OCI-LY7 (cell line): ENCODE data around the gene SECISBP2. TPM values are rescaled to one million over a fixed set of nuclear protein-coding genes. Genes with fewer than 3 reads are reported as not detected.

Experiments
- BruUV-seq: library from RNA; stranded (reverse); fragments of 400-500 nt; replicated peaks from 2 replicates; lab custom pipeline; 2021; lab: Mats Ljungman, UMichigan
- CTCF ChIA-PET: fragments of 300-600 bp; sonication (Branson Sonifier 250); formaldehyde crosslinking; loops from one replicate; lab custom pipeline; 2022; ENCODE audit warnings: antibody characterized with exemption; ENCODE audit not compliant: unreplicated experiment; lab: Charles Lee
- POLR2A ChIA-PET: fragments of 300-600 bp; sonication (Branson Sonifier 250); formaldehyde crosslinking; loops from one replicate; lab custom pipeline; 2022; ENCODE audit warnings: antibody characterized with exemption; lab: Charles Lee
- DNase-seq: peaks from one replicate; pipeline ENCODE4 v3.0.0-alpha.2; 2015; ENCODE audit warnings: low spot score
- H2AFZ ChIP-seq: fragments of 200-600 bp; sonication (generic), shearing (Covaris generic); 2 replicates; pipeline ENCODE4 v1.6.1; 2014; ENCODE audit warnings: mild to moderate bottlenecking, antibody characterized with exemption, low read length, moderate library complexity
- H3K27ac ChIP-seq: fragments of 200-600 bp; sonication (generic); 2 replicates; pipeline ENCODE4 v1.5.1; 2014; ENCODE audit warnings: mixed run types, low read depth, mild to moderate bottlenecking, moderate library complexity, low read length, inconsistent platforms; ENCODE audit not compliant: poor library complexity, severe bottlenecking
- H3K36me3 ChIP-seq: fragments of 200-600 bp; sonication (generic); 2 replicates; pipeline ENCODE4 v1.6.1; 2014; ENCODE audit warnings: mild to moderate bottlenecking, antibody characterized with exemption, low read length, moderate library complexity, mixed read lengths; ENCODE audit not compliant: insufficient read depth
- H3K4me1 ChIP-seq: fragments of 200-600 bp; sonication (generic); 2 replicates; pipeline ENCODE4 v1.5.1; 2014; ENCODE audit warnings: mild to moderate bottlenecking, low read length; ENCODE audit not compliant: insufficient read depth, poor library complexity, severe bottlenecking
- H3K4me2 ChIP-seq: fragments of 200-600 bp; sonication (generic); 2 replicates; pipeline ENCODE4 v1.6.1; 2014; ENCODE audit warnings: mild to moderate bottlenecking, low read length
- H3K4me3 ChIP-seq: fragments of 200-600 bp; sonication (generic); 2 replicates; pipeline ENCODE4 v1.5.1; 2014; ENCODE audit warnings: mild to moderate bottlenecking, low read depth, low read length; ENCODE audit not compliant: poor library complexity, severe bottlenecking
- H3K79me2 ChIP-seq: fragments of 200-600 bp; sonication (generic); 2 replicates; pipeline ENCODE4 v1.6.1; 2016; ENCODE audit warnings: low read depth, mild to moderate bottlenecking, low read length, moderate library complexity, mixed read lengths; ENCODE audit not compliant: insufficient read depth
- H3K9me2 ChIP-seq: fragments of 200-600 bp; sonication (generic); 2 replicates; pipeline ENCODE4 v1.6.1; 2016; ENCODE audit warnings: mild to moderate bottlenecking, low read length, mixed read lengths; ENCODE audit not compliant: insufficient read depth
- H3K9me3 ChIP-seq: fragments of 200-600 bp; sonication (generic); 2 replicates; pipeline ENCODE4 v1.6.1; 2014; ENCODE audit warnings: mild to moderate bottlenecking, mixed run types, low read length, mixed read lengths
- H4K20me1 ChIP-seq: fragments of 200-600 bp; sonication (generic); 2 replicates; pipeline ENCODE4 v1.6.1; 2014; ENCODE audit warnings: mild to moderate bottlenecking, antibody characterized with exemption, low read length, moderate library complexity, mixed read lengths; ENCODE audit not compliant: insufficient read depth
- EZH2phosphoT487 ChIP-seq: fragments of 200-600 bp; sonication (generic); IDR thresholded peaks from 2 replicates; pipeline ENCODE4 v1.6.1; 2018; ENCODE audit warnings: low read depth, borderline replicate concordance, mild to moderate bottlenecking, mixed run types, antibody characterized with exemption, low read length, moderate library complexity, mixed read lengths
- intact Hi-C: fragments of 100-400 bp; cut with micrococcal nuclease; formaldehyde crosslinking; loops from one replicate; pipeline ENCODE4 v1.10.0; 2022; ENCODE audit not compliant: unreplicated experiment
- total RNA-seq, 2 experiments: library from RNA; depleted of rRNA in 1 of 2; stranded (reverse); fragments of >200 nt in 1 of 2; shearing (Covaris generic) in 1 of 2; gene quantifications; 2 replicates each; pipeline ENCODE4 v1.2.3, GENCODE V29; 2014 to 2022
- TF ChIP-seq, protein P1 (sequence below): fragments of 200-600 bp; sonication (generic); conservative IDR thresholded peaks from 2 replicates; pipeline ENCODE4 v1.5.1; 2014; ENCODE audit warnings: mild to moderate bottlenecking, antibody characterized with exemption, low read length, moderate library complexity, mixed read lengths

SECISBP2 gene
- total RNA-seq, 2 experiments from 2014 or later = 77.6 to 85.5 TPM

- no TSS peak for BruUV-seq
- H3K9me3 ChIP-seq = no peaks in the 10 kb centered on the region
- H3K79me2 ChIP-seq = no peaks in the 10 kb centered on the region
- no peaks in the 10 kb centered on the region for H3K36me3 ChIP-seq
- no peak overlapping the region for H3K4me2 ChIP-seq
- no peak overlapping the region for H3K27ac ChIP-seq
- H2AFZ ChIP-seq = no peak overlapping the region
- no peak overlapping the region for H3K4me3 ChIP-seq
- H3K4me1 ChIP-seq = peaks cover 6% of the 10 kb centered on the region
- intact Hi-C loops = no loop called here
- H3K9me2 ChIP-seq = no peaks in the 10 kb centered on the region
- TF ChIP-seq EZH2phosphoT487 = no peak
- TF ChIP-seq, protein P1, sequence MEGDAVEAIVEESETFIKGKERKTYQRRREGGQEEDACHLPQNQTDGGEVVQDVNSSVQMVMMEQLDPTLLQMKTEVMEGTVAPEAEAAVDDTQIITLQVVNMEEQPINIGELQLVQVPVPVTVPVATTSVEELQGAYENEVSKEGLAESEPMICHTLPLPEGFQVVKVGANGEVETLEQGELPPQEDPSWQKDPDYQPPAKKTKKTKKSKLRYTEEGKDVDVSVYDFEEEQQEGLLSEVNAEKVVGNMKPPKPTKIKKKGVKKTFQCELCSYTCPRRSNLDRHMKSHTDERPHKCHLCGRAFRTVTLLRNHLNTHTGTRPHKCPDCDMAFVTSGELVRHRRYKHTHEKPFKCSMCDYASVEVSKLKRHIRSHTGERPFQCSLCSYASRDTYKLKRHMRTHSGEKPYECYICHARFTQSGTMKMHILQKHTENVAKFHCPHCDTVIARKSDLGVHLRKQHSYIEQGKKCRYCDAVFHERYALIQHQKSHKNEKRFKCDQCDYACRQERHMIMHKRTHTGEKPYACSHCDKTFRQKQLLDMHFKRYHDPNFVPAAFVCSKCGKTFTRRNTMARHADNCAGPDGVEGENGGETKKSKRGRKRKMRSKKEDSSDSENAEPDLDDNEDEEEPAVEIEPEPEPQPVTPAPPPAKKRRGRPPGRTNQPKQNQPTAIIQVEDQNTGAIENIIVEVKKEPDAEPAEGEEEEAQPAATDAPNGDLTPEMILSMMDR = no peak
- POLR2A ChIA-PET = no interaction called here
- CTCF ChIA-PET = interaction anchor here (0.6 kb wide), 1 partner anchor 9 kb away, joined by 5 read pairs; no protein-coding TSS in a partner anchor
- no peaks in the 10 kb centered on the region for H4K20me1 ChIP-seq
- DNase-seq = no peak
These were observed 58.0 kb downstream of the SECISBP2 start for GRCh38 chr9:89376286-89376685.

GRCh38 chr9:89376741-89377351, 58.5 kb downstream of the SECISBP2 start:
- TF ChIP-seq, protein P1 = no peak
- TF ChIP-seq EZH2phosphoT487 = no peak
- no peak for DNase-seq
- H3K9me2 ChIP-seq = no peaks in the 10 kb centered on the region
- H3K36me3 ChIP-seq = no peaks in the 10 kb centered on the region
- H3K4me2 ChIP-seq = no peak overlapping the region
- ChIA-PET CTCF (no interaction called here), POLR2A (no interaction called here)
- H2AFZ ChIP-seq = no peak overlapping the region
- no TSS peak for BruUV-seq
- no peaks in the 10 kb centered on the region for H3K9me3 ChIP-seq
- H3K4me1 ChIP-seq = peaks cover 6% of the 10 kb centered on the region
- no peak overlapping the region for H3K4me3 ChIP-seq
- H3K27ac ChIP-seq = no peak overlapping the region
- no peaks in the 10 kb centered on the region for H3K79me2 ChIP-seq
- no peaks in the 10 kb centered on the region for H4K20me1 ChIP-seq
- intact Hi-C loops = no loop called here

DNA sequence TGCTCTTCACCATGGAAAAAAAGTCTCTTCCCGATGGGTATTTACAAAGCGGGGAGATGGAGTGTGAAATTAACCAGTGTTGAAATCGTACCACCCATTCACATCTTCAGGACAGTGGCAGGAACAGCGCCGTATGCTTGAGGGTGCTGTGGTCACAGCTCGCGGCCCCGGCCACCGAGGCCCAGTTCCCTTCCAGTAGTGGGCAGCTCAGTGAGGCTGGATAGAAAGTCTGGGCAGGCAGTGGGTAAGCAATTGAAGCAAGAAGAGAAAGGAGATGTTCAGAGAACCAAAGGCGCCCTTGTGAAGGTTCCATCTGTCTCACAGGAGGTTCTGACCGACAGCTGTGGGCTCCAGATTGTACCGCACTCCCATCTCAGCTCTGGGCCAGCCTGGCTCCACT, 59.1 kb downstream of the SECISBP2 start:
- Histone ChIP-seq H3K36me3 (no peaks in the 10 kb centered on the region), H3K79me2 (no peaks in the 10 kb centered on the region), H3K9me3 (no peaks in the 10 kb centered on the region), H3K4me3 (no peak overlapping the region), H3K4me1 (peaks cover 6% of the 10 kb centered on the region), H4K20me1 (no peaks in the 10 kb centered on the region), H3K27ac (no peak overlapping the region), H3K4me2 (no peak overlapping the region), H2AFZ (no peak overlapping the region), H3K9me2 (no peaks in the 10 kb centered on the region)
- no TSS peak for BruUV-seq
- intact Hi-C loops = no loop called here
- ChIA-PET CTCF (no interaction called here), POLR2A (no interaction called here)
- DNase-seq = no peak
- TF ChIP-seq, protein P1 = no peak
- no peak for TF ChIP-seq EZH2phosphoT487
